HG02981 (cell line): ENCODE results near the gene TSPAN16.

Experiments
- ATAC-seq: cut with Tn5 transposase; IDR thresholded peaks from one replicate; pipeline ENCODE4 v1.9.1; 2021; ENCODE audit warnings: mild to moderate bottlenecking, moderate library complexity; ENCODE audit not compliant: unreplicated experiment

TSPAN16 gene

DNA sequence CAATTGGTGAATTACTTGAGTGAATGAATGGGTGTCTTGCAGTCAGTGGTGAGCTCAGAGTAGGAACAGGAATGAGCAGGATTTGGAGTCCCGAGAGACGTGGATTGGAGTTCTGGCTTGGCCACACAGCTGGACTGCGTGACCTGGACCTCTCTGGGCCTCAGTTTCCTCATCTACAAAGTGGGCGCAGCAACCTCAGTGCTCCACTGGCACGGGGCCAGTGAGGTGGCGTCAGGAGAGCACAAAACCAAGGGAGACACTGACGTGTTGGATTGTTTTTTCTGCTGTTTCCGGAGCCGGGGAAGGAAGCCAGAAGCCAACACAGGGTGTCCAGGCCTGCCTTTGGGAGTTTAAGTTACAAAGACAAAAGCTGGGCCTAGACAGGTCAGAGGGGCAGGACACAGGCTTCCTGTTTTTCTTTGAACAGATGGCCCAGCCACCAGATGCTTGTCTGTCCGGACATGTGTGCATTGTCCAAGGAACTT, 27.1 kb upstream of the TSPAN16 start:
- ATAC-seq: no peak

DNA sequence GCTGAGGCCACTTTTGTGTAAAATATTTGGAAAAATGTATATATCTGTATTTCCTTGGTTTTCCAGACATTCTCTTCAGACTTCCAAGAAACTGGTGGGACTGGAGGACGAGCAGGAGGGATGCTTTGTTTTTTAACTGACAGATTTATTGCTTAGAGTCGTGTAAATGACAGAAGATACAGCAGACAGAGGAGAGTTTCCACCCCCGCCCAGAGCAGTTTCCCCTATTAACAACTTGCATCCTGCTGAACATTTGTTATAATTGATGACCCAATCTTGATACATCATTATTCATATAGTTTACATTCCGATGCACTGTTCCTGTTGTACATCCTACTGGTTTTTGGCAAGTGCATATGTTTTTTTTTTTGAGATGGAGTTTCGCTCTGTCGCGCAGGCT, 26.6 kb upstream of the TSPAN16 start:
- no peak for ATAC-seq

DNA sequence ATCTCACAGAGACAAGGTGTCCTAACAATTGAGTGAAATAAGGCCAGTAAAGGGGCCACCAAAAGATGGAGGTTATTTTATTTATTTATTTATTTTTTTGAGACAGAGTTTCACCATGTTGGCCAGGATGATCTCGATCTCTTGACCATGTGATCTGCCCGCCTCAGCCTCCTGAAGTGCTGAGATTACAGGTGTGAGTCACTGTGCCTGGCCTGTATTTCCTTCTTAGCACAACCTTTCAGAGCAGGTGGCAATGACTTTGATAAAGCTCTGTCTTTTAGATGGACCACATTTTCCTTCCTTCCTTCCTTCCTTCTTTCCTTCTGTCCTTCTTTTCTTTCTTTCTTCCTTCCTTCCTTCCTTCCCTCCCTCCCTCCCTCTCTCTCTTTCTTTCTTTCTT, 22.7 kb upstream of the TSPAN16 start:
- ATAC-seq: no peak

- no peak for ATAC-seq
Measured at GRCh38 chr19:11273989-11274388, 22.0 kb upstream of the TSPAN16 start.

DNA sequence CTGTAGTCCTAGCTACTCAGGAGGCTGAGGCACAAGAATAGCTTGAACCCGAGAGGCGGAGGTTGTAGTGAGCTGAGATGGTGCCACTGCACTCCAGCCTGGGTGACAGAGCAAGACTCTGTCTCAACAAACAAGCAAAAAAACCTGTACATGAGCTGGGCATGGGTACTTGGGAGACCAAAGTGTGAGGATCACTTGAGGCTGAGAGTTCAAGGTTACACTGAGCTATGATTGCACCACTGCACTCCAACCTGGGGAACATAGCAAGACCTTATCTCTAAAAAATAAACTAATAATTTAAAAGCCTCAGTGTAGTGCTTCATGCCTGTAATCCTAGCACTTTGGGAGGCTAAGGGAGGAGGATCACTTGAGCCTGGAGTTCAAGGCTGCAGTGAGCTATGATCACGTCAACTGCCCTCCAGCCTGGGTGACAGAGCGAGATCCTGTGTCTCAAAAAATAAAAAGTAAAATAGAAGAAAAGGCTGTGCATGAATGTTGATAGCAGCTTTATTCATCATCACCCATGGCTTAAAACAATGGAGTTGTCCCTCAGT, 21.4 kb upstream of the TSPAN16 start:
- ATAC-seq: no peak

DNA sequence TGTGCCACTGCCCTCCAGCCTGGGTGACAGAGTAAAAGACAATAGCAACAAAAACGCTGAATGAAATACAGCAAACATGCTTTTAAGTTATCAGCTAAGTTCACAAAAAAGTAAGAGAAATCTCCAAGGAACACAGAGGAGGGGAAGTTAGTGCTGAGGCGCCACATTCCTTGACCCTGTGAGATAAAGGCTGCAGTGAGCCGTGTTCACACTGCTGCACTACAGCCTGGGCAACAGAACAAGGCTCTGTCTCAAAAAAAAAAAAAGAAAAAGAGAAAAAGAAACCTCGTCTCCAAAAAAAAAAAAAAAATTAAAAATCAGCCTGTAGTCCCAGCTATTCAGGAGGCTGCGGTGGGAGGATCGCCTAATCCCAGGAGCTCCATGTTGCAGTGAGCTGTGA, 17.3 kb upstream of the TSPAN16 start:
- ATAC-seq: no peak

DNA sequence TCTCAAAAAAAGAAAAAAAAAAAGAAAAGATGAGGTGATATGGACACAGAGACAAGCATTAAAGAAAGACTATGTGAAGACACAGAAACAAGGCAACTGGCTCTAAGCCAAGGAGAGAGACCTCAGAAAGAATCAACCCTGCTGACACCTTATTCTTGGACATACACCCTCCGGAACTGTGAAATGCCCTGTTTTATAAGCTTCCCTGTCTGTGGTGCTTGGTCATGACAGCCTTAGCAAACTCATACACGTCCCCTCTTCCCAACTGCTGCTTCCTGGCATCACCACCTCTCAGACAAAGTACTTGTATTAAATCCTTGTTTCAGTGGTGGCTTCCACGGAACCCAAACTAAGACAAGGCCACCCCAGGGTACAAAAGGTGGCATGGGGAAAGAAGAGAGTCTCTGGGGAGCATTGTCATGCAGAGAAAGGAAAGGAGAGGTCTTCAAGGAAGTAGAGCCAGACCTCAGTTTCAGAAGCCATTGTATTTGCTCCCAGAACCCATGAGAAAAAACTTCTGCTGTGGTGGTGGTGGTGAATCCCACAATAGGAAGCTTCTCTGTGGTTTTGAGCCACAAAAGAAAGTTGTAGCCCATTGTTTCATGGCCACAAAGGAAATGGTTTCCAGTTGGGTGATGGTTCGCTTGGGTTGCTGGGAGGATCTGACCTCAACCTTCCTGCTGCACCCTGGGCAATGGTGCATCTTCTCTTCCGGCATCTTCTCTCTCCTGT, 16.3 kb upstream of the TSPAN16 start:
- no peak for ATAC-seq

- no peak for ATAC-seq
Measured at GRCh38 chr19:11281356-11282049, 14.5 kb upstream of the TSPAN16 start.

DNA sequence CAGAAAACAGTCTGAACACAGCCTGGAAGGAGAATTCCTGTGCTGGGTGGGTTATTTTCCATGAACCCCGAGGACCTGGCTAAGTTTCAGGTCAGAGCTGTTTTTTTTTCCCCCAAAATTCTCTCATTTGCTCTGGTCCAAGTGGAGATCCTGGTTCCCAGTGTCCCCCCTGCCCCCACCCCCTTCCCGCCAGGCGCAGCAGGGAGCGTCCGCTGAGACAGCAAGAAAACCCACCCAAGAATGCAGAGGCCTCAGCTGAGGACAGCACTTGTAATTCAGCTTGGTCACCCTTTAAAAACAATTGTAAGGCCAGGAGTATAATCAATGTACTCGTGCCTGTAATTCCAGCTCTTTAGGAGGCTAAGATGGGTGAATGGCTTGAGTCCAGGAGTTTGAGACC, 11.4 kb upstream of the TSPAN16 start:
- ATAC-seq: no peak

DNA sequence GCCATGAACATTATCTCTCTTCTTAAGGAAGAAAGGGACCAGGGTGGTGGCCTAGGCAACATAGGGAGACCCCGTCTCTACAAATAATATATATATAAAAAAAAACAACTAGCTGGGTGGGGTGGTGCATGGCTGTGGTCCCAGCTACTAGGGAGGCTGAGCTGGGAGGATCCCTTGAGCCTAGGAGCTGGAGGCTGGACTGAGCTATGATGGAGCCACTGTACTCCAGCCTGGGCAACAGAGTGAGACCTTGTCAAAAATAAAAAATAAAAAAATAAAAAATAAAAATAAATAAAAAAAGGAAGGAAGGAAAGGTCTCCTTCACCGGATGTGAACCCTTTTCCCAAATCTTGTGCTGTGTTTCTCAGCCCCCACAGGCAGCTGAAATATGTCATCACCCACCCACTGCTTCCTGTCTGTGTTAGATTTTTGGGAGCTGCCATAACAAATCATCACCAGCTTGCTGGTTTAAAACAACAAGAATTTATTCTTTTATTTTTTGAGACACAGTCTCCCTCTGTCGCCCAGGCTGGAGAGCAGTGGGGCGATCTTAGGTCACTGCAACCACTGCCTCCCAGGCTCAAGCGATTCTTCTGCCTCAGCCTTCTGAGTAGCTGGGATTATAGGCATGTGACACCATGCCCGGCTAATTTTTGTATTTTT, 9.5 kb upstream of the TSPAN16 start:
- ATAC-seq: no peak

DNA sequence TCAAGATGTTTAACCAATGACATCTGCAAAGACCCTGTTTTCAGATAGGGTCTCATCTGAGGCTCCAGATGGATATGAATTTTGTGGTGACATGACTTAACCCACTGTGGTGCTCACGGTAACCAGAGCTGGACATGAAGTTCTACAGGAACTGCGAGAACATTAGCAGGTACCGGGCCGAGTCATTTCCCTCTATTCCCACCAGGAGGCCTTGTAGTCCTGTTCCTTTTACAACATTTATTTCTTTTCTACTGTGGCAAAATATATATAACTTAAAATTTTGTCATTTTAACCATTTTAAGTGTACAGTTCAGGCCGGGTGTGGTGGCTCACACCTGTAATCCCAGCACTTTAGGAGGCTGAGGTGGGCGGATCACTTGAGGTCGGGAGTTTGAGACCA, 7.6 kb upstream of the TSPAN16 start:
- no peak for ATAC-seq

GRCh38 chr19:11290256-11290655, 5.7 kb upstream of the TSPAN16 start:
- no peak for ATAC-seq

GRCh38 chr19:11291415-11291814, 4.5 kb upstream of the TSPAN16 start:
- ATAC-seq: no peak

GRCh38 chr19:11291991-11292390, 4.0 kb upstream of the TSPAN16 start:
- no peak for ATAC-seq

DNA sequence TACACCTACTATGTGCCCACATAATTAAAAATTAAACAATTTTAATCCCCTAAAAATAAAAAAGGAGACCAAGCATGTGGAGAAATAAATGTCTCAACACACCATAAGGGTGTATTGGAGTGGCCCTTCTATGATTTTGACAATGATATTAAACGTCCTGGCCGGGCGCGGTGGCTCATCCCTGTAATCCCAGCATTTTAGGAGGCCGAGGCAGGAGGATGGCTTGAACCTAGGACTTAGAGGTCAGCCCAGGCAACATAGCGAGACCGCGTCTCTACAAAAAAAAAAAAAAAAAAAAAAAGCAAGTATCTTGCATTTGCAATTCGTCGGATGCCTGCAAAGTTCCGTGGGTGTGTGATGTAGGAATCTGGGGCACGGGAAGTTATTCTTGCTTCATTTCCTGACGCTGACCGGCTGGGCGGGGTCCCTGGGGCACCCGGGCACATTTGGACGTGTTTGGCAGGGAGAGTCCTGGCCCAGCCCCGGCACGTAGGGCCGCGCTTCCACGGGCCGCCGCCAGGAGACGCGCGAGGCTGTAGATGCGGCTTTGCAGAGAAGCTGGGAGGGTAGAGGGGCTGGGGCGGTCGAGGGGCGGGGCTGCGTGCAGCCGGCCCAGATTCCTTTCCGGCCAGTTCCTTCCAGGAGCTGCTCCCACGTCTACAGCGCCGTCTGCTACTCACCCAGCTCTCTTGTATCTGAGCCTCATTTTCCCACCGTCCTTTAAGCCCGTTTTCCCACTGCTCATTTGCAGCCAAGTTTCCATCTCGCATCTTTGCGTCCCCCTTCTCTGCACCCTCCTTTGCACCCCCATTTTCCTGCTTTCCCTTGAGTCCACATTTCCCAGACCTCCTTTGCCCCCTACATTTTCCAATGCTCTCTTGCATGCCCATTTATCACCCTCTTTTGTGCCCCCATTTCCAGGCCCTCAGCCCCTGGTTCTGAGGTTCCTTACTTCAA, 2.2 kb upstream of the TSPAN16 start:
- ATAC-seq: no peak

DNA sequence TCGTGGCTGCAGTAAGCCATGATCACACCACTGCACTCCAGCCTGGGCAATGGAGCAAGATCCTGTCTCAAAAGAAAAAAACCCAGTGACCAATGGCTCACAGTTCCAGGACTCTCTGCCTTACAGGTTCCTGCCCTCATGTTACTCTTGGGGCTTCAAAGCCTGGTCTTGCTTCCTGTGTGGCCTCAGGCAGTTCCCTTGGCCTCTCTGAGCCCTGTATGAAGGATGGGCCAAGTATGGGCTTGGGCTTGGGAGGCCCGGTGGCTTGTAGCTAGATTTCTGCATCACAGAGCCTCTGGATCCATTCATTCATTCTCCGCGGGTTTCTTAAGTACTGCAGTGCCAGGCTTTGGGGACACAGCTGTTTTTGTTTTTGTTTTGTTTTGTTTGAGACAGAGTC, 780 bp upstream of the TSPAN16 start:
- ATAC-seq: no peak

DNA sequence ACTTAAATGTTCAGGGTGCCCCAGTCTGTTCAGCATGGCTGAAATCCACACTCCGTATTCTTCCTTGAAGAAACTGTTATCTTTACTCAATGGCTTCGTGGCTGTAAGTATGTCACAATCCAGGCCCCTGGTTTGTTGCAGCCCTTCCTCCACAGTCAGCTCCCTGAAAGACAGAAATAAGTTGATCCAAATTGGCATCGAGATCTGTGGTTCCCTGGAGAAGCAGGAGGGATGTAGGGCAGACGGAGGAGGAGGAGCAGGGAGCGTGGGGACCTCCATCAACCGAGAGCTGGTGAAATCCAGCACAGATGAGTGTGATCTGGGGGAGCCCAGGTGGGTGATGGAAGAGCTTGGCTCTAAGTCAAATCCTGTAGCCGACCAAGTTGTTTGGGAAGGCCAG, 304 bp downstream of the TSPAN16 start:
- ATAC-seq: no peak

GRCh38 chr19:11299946-11300810, 4.2 kb downstream of the TSPAN16 start:
- no peak for ATAC-seq

DNA sequence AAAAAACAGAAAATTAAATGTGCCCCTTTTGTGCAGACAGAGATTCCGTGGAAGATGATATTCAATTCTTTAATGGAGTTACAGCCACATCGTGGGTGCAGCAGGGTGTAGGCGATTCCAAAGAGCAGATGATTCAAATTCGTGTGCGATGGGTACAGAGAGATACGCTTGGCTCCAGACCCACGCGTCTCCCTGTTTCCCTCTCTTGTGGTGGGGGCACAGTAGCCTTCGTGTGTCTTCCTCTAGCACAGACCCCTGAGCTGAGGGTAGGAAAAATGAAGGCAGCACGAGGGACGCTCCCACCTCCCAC, 4.8 kb downstream of the TSPAN16 start:
- no peak for ATAC-seq

DNA sequence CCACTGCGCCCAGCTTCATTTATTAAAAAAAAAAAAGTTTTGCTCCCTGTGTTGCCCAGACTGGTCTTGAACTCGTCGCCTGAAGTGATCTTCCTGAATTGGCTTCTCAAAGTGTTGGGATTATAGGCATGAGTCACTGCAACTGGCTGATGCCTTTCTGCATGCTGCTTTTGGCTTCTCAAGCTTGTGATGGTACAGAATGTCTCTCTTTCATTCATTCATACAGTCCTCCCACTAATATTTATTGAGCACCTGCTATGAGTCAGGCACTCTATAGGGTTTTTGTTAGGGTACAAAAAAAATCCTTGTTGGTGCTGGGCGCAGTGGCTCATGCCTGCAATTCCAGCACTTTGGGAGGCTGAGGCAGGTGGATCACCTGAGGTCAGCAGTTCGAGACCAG, 9.0 kb downstream of the TSPAN16 start:
- no peak for ATAC-seq
